Middle frontal gyrus (tissue), 1 donor: ENCODE data around the gene CDNF.
"Not testable (repeated sequence)": the region's sequence is repeated elsewhere in the genome, so short reads cannot be mapped to it uniquely, and the experiment has no call there.

Source experiments
- DNase-seq: peaks from one replicate; pipeline ENCODE4 v3.0.0-alpha.2; 2015; ENCODE audit warnings: low spot score; ENCODE audit errors: extremely low spot score

The CDNF gene

GRCh38 chr10:14839305-14839695, 1.5 kb upstream of the CDNF start:
- DNase-seq, result no peak

GRCh38 chr10:14838582-14839304, 906 bp upstream of the CDNF start:
- no peak for DNase-seq

- DNase-seq, result no peak
Observed at GRCh38 chr10:14837003-14837756, 657 bp downstream of the CDNF start.

- no peak for DNase-seq
Observed at GRCh38 chr10:14836208-14836607, 1.6 kb downstream of the CDNF start.

DNA sequence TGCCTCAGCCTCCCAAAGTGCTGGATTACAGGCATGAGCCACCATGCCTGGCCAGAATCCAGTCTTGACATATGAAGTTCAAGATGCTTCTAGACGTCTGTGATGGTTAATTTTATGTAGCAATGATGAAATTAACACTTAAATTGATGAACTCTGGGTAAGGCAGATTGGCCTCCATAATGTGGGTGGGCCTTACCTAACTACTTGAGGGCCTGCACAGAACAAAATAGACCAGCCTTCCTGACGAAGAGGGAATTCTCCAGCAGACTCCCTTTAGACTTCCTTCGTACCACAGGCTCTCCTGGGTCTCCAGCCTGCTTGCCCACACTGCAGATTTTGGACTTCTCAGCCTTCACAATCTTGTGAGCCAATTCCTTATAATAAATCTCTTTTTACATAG, 4.7 kb downstream of the CDNF start:
- no peak for DNase-seq

- DNase-seq, result no peak
Observed at GRCh38 chr10:14826076-14826829, 11.6 kb downstream of the CDNF start.

DNA sequence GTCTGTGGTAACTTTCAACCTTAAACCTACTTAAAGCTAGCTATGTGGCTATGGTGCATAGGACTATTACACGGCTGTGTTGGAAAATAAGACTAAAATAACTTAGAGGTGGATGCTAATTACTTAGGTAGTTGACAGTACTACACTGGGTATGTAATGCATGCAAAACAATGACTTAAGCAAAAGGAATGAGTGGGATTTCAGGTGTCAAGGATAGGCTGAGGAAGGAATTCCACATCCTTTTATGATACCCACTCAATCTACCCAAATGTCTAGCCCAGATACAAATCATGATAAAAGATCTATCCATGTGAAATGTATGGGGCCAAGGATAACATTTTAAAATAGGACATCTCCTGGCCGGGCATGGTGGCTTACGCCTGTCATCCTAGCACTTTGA, 13.9 kb downstream of the CDNF start:
- no peak for DNase-seq

GRCh38 chr10:14822879-14823755, 14.7 kb downstream of the CDNF start:
- no peak for DNase-seq

- no peak for DNase-seq
Observed at GRCh38 chr10:14821635-14822375, 16.0 kb downstream of the CDNF start.

DNA sequence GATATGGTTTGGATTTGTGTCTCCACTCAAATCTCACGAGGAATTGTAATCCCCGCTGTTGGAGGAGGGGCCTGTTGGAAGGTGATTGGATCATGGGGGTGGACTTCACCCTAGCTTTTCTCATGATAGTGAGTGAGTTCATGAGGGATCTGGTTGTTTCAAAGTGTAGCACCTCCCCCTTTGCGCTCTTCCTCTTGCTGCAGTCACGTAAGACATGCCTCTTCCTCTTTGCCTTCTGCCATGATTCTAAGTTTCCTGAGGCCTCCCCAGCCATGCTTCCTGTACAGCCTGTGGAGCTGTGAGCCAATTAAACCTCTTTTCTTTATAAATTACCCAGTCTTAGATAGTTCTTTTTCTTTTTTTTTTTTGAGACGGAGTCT, 17.1 kb downstream of the CDNF start:
- DNase-seq, result no peak

GRCh38 chr10:14820010-14820774, 17.6 kb downstream of the CDNF start:
- no peak for DNase-seq

GRCh38 chr10:14816717-14817116, 21.1 kb downstream of the CDNF start:
- DNase-seq, result not testable (repeated sequence)

- DNase-seq, result no peak
Observed at GRCh38 chr10:14815681-14816080, 22.2 kb downstream of the CDNF start.

- DNase-seq, result no peak
Observed at GRCh38 chr10:14812271-14812670, 25.6 kb downstream of the CDNF start.

GRCh38 chr10:14810969-14811953, 26.6 kb downstream of the CDNF start:
- DNase-seq, result no peak

GRCh38 chr10:14806318-14806717, 31.5 kb downstream of the CDNF start:
- no peak for DNase-seq

DNA sequence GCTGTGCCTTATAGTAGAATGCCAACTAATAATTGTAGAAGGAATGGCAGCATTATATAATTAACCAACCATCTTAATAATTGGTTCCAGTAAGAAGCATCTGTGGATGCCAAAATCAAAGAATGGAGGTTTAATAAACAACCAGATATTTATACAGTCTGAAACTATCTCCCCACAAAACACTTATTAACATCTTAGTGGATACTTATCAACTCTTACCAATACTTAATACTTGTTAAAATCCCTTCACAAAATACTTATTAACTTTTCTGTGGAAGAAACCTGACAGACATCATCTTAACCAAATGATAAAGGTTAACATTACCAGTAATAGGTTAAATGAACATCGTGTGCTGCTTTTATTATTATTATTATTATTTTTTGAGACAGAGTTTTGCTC, 34.0 kb downstream of the CDNF start:
- no peak for DNase-seq

- no peak for DNase-seq
Observed at GRCh38 chr10:14801723-14802122, 36.1 kb downstream of the CDNF start.

GRCh38 chr10:14800397-14800796, 37.4 kb downstream of the CDNF start:
- DNase-seq, result no peak
